HuH-7 (cell line): Measurements from ENCODE around the gene MEIS2.
"Not testable (repeated sequence)": the region's sequence is repeated elsewhere in the genome, so short reads cannot be mapped to it uniquely, and the experiment has no call there.

Experiments
- DNase-seq: peaks from one replicate; pipeline ENCODE4 v3.0.0; 2011; ENCODE audit warnings: low spot score

Gene MEIS2

GRCh38 chr15:37009288-37009687 lies 91.1 kb downstream of the MEIS2 start:
- DNase-seq: no peak

DNA sequence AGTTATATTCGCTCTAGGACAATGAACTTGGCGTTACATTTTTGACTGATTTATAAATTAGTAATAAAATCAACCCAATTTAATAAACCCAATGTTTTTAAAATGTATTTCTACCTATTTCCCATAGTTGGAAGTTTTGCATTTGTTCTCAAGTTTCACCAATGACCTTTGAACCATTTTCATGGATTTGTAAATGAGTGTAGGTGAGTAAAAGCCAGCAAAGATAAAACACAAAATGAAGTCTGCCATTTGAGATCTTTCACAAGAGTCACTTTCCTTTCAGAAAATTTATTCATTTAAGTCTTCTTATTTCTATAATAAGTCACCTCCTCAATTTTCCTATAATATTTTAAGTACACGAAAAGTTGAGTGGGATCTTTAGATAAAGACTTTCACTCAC lies 92.1 kb downstream of the MEIS2 start:
- no peak for DNase-seq

DNA sequence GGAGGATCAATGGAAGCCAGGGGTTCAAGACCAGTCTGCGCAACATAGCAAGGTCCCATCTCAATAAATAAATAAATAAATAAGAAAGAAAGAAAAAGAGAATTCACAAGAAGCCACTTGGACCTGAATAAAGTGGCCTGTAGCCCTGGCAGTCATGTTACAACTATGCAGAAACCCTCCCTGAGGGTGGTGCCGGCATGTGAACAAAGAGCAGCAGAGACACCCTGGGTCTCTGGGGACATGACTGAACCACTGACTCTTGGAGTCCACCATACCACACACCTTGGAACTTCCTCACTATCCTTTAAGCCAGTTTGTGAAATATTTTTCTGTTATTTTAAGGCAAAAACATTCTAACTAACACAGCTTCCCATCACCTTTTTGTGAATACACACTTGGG lies 93.0 kb downstream of the MEIS2 start:
- no peak for DNase-seq

- DNase-seq: no peak
Observed at GRCh38 chr15:37004981-37005735, 95.2 kb downstream of the MEIS2 start.

DNA sequence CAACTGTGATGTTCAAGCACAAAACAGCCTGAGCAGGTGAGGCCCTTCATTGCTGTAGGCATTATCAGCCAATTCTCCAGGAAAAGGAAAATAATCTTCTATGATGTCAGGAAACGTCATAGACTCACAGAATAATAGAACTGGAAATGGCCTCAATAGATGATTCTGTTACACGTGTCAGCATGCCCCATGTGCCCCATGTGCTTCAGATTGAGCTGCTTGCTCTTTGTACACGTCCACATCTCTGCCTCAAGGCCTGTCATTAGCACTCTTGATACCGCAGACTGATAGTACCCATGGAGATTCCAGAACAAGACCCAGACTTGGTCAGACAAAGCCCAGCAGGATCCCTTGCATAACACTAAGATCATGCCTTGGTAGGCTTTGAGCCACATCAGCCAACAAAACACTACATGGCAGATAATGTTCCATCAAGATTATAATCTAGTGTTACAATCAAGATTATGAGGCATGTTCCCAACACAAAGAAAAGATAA lies 95.9 kb downstream of the MEIS2 start:
- DNase-seq: no peak

DNA sequence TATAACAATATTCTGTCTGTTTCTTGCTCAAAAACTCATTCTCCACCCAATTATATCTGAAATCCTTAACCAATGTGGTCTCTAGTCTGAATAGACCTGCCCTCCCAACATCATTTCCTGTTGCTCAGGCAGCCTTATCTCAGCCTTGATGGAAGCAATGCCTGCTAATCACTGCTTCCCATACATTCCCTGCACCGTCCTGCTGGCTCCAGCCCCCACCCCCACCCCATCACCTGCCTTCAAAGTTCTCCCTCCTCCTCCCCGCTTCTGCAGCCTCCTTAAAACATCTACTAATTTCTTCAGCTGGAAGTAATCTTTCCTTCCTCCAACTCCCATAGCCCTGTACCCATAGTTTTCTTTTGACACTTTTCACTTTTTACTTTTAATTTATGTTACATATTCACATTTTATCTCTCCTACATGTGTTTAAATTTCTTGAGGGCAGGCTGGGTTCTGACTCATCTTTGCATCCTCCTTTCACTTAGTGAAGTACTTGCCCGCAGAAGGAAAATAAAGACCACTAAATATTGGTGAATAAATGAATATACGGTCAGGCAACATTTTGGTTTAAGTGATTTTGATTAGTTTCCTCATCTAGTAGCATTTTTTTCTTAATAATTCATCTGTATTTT lies 98.2 kb downstream of the MEIS2 start:
- no peak for DNase-seq

DNA sequence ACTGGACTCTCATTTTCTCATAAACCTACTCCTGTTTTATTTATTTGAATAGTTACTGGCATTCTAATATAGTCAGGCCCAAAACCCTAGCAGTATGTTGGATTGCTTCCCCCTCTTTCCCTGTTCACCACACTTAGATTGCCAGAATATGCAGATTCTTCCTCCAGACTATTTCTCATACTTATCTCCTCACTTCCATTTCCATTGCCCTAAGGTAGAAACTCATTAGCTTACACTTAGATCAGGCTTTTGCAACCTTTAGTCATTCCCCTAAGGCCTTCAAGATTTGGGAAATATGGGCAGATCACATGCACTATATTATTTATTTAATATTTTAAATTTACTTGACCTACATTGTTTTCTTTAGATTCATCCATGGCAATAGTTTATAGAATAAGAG lies 98.9 kb downstream of the MEIS2 start:
- no peak for DNase-seq

DNA sequence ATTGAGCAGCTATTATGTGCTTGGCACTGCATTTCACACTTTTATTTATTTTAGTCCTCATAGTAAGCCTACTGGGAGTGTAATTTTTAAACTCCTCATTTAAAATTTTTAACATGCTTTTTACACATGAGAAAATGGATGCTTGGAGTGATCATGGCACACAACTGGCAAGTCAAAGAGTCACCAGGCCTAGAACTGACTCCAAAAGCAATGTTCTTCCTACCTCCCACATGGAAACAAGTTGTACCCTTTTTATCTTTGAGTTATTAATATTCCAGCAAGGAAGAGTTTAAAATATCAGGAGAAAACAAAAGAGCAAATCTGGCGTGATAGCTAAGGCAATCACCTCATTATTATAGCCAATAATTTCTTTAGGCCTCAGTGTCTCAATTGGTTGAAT lies 100.6 kb downstream of the MEIS2 start:
- DNase-seq: no peak

DNA sequence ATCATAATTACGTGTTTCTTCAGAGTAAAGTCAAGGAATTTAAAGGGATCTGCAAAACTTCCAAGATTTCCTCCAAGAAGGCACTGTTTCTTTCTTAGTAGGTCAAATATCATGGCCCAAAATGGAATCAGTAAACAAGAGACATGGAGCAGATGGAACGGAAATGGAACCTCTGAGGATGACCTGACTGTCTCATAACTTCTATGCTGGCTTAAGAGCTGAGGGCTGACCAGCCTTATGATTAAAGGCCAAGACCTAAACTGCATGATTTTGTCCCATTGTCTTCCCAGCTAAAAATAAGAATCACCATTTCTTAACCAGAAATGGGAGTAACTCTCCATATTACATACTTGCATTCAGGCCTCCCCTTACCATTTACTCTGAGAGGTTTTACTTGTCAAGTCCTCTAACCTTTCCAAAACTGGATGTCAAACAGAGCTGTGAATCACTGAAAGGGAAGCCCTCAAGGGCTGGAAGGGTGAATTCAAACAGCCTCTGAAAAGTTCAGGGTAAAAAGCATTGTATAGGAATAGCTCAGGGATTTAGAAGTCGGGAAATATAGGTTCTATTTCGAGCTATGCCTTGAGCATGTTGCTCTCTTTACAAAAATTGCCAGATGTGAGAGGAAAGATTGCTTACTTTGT lies 103.7 kb downstream of the MEIS2 start:
- DNase-seq: no peak

DNA sequence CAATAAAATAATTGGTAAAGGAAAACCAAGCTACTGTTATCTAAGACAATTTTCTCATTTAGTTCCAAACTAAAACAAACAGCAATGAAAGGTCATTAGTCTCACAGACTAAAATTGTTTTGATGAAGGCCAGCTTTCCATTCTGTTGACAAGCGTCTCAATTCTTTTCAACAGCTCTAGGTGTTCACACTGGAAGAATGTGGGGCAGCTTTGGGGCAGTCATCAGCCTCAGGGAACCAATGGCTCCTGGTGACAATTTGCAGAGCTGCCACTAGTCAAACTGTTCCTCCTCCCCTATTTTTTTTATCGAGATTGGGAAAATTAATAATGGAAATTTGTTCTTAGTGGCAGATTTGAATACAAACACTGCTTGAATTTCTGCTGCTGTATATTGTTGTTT lies 104.2 kb downstream of the MEIS2 start:
- no peak for DNase-seq

- DNase-seq: no peak
Observed at GRCh38 chr15:36994790-36995189, 105.6 kb downstream of the MEIS2 start.

- DNase-seq: no peak
Observed at GRCh38 chr15:36992454-36992853, 107.9 kb downstream of the MEIS2 start.

- no peak for DNase-seq
Observed at GRCh38 chr15:36988947-36989346, 111.4 kb downstream of the MEIS2 start.

GRCh38 chr15:36982430-36982829 lies 117.9 kb downstream of the MEIS2 start:
- DNase-seq: no peak

GRCh38 chr15:36980281-36980680 lies 120.1 kb downstream of the MEIS2 start:
- not testable (repeated sequence) for DNase-seq

- DNase-seq: no peak
Observed at GRCh38 chr15:36978625-36979024, 121.7 kb downstream of the MEIS2 start.

DNA sequence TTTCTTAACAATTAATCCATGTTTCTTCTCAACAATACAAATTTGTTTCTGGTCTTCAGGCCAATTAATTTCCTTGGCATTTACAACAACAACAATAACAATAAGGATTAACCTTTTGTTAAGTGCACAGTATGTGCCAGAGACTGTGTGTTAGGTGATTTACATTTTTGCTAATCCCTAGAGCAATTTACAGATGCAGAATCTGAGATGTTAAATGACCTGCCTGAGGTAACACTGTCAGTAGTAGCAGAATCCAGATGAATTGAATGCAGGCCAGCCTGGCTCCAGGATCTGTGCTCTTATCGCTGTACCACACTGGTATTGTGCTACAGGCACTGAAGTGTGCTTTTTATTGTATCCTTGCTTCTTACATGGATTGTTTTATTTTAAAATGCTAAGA lies 122.2 kb downstream of the MEIS2 start:
- DNase-seq: no peak

- DNase-seq: peak; percentile 12
Observed at GRCh38 chr15:36977659-36978058, 122.7 kb downstream of the MEIS2 start.

- DNase-seq: no peak
Observed at GRCh38 chr15:36972704-36973103, 127.6 kb downstream of the MEIS2 start.

DNA sequence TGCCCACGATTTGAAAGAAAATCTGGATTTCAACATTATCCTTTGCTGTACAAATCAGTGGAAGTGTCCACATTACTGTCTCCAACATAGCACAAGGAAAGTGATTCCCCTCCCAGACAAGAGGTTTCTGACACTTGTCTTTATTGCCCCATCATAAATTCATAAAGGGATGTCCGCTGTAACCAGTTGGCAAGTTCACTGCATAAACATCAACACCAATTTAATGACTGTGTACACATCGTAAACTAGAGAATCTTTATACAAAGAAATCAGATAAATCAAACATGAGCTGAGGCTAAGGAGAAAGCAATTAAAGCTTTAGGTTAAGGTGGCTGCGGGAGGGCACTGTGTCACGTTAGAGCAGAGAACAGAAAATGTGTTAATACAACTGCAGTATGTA lies 129.8 kb downstream of the MEIS2 start:
- DNase-seq: peak; percentile 22

DNA sequence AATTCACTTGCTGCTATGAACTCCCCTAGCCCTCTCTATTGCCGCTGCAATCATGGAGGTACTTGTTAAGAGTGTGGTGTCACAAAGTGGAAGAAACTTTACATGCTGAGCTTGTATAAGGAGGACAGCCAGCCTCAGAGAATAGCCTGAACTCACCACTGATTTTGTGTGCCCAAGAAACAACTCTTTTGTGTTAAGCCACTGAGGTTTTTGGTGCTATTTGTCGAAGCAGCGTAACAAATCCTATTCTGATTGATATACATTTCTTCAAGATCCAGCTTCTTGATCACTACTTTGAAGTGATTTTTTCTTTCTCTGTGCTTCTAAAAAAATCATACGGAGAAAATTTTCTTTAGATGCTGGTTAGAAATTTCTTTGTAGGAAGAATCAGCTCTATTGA lies 132.4 kb downstream of the MEIS2 start:
- DNase-seq: no peak

- DNase-seq: no peak
Observed at GRCh38 chr15:36966708-36967107, 133.6 kb downstream of the MEIS2 start.
